ENCODE data around the gene ITCH.

DNA sequence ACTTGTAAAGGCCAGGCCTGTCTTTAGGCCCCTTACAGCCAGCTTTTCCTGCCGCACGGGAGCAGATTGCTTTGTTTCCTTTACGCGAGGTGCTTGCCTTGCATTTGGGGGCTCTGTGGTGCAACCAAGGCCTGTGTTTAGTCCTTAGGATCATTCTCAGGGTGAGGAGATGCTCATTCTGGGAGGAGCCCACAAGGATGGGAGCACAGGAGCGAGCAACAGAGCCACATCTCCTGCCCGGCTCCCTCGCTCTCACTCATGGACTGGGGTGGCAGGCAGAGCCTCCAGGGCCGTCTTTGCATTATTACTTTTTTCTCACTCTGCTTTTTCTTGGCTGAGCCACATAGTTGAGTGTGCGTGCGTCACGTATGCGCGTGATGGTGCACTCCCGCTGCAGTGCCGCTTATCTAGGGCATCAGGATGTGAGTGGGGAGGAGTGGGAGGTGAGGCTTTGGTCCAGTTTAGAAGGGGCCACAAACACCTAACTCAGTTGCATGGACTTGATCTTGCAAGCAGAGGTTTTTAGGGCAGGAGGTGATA, 172.3 kb downstream of the ITCH start:
- TF ChIP-seq RAD21 (IDR thresholded peaks at IDR 0.05; ENCODE audit: low read depth), result no peak
- TF ChIP-seq EZH2phosphoT487 (IDR thresholded peaks at IDR 0.05; ENCODE audit: borderline replicate concordance), result no peak
- no peak for TF ChIP-seq POLR2A (IDR thresholded peaks at IDR 0.05; ENCODE audit: borderline replicate concordance, extremely low read depth, insufficient read depth, insufficient read length)
- TF ChIP-seq, protein P1, sequence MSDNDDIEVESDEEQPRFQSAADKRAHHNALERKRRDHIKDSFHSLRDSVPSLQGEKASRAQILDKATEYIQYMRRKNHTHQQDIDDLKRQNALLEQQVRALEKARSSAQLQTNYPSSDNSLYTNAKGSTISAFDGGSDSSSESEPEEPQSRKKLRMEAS (IDR thresholded peaks at IDR 0.05), result no peak
- TF ChIP-seq POLR2AphosphoS5 (IDR thresholded peaks at IDR 0.05; ENCODE audit: low read depth, low read length), result no peak
- no peak for TF ChIP-seq EGR1 (IDR thresholded peaks at IDR 0.05; ENCODE audit: low read depth)
- TF ChIP-seq, protein P2, sequence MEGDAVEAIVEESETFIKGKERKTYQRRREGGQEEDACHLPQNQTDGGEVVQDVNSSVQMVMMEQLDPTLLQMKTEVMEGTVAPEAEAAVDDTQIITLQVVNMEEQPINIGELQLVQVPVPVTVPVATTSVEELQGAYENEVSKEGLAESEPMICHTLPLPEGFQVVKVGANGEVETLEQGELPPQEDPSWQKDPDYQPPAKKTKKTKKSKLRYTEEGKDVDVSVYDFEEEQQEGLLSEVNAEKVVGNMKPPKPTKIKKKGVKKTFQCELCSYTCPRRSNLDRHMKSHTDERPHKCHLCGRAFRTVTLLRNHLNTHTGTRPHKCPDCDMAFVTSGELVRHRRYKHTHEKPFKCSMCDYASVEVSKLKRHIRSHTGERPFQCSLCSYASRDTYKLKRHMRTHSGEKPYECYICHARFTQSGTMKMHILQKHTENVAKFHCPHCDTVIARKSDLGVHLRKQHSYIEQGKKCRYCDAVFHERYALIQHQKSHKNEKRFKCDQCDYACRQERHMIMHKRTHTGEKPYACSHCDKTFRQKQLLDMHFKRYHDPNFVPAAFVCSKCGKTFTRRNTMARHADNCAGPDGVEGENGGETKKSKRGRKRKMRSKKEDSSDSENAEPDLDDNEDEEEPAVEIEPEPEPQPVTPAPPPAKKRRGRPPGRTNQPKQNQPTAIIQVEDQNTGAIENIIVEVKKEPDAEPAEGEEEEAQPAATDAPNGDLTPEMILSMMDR (IDR thresholded peaks at IDR 0.05 in 2 of 3, conservative IDR thresholded peaks at IDR 0.05 in 1 of 3; ENCODE audit: borderline replicate concordance in 1 of 3, insufficient read depth in 1 of 3, low read depth in 2 of 3, low read length in 2 of 3), result no peak
- TF ChIP-seq EZH2 (IDR thresholded peaks at IDR 0.05), result no peak
- no peak for TF ChIP-seq YY1 (IDR thresholded peaks at IDR 0.05; ENCODE audit: extremely low read depth, insufficient replicate concordance, low read depth, low read length)
- no peak for TF ChIP-seq CEBPB (IDR thresholded peaks at IDR 0.05; ENCODE audit: low read depth)
- no peak for TF ChIP-seq SRF (IDR thresholded peaks at IDR 0.05; ENCODE audit: low read depth)
- no peak for TF ChIP-seq ZNF274 (IDR thresholded peaks at IDR 0.05; ENCODE audit: low read depth, low read length)
- TF ChIP-seq ZFX (IDR thresholded peaks at IDR 0.05), result no peak
